GM12872 (cell line): ENCODE results near the gene KDM4B.

Experiments
- CTCF ChIP-seq: IDR thresholded peaks from 3 replicates; pipeline ENCODE4 v1.5.1; 2011; ENCODE audit warnings: low read depth, mild to moderate bottlenecking, low read length, moderate library complexity; ENCODE audit not compliant: insufficient read depth

The KDM4B gene

GRCh38 chr19:5093948-5094718 is 125.2 kb downstream of the KDM4B start:
- no peak for TF ChIP-seq CTCF

DNA sequence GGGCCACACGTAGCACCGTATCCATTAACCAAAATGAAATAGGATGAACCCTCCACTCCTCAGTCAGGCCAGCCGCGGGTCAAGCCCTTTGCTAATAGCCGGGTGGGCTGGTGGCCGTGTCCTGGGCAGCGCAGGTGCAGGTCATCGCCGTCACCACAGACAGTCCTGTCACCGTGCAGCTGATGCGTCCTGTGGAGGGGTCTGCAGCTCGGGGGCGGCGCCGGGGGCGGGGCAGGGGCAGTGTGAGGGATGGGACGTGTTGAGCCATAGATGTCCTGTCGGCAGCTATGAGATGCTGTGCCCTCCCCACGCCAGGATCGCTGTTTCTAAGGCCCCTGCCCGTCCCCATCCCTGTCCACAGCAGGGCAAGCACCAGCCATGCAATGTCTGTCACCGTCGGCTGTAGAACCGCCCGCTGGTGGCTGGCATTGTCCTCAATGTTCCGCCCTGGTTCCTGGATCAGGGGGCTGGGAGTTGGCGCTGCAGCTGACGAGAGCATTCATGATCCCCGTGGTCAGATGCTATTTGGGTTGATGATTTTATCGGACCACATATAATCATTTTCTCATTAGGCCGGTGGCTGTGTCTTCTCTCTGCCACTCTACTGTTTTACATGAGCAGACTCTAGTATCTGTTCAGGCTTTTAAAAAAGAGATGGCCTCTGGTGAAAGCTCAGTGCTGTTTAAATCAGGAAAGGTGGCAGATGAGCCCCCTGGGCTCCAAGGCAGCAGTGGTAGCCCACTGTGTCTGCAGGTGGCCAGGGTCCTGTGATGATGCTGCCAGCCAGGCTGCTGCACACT is 126.1 kb downstream of the KDM4B start:
- no peak for TF ChIP-seq CTCF

DNA sequence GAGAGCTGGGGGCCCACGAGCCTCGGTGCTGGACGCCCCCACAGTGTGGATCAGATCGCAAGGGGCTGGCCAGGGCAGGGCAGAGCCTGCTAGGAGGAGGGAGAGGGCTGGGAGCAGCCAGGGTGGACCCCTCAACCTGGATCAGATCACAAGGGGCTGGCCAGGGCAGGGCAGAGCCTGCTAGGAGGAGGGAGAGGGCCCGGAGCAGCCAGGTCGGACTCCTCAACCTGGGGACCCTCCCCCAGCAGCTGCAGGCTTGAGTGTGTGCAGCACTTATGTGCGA is 126.6 kb downstream of the KDM4B start:
- TF ChIP-seq CTCF, result no peak

GRCh38 chr19:5096536-5096935 is 127.6 kb downstream of the KDM4B start:
- no peak for TF ChIP-seq CTCF

DNA sequence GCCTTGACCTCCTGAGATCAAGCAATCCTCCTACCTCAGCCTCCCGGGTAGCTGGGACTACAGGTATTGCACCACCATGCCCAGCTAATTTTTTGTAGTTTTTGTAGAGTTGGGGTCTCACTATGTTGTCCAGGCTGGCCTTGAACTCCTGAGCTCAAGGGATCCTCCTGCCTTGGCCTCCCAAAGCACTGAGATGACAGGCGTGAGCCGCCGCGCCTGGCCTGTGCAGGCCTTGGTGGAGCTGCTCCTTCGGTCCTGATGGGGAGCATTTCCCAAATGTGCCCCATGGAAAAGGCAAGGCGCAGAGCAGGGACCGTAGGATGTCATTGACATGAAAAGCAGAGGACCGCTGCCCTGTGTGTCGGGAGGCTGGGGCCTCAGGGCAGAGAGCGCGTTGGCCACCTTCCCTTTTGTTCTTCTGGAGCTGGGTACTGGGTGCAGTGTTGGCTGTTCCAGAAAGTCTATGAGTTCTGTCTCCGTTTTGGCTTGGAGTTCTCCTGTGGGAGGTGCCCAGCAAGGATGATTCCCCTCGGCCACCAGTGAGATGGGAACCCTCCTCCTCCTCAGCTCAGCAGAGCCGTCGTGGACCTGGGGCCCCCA is 128.5 kb downstream of the KDM4B start:
- TF ChIP-seq CTCF, result no peak

- TF ChIP-seq CTCF, result no peak
Observed at GRCh38 chr19:5097959-5098623, 129.2 kb downstream of the KDM4B start.

DNA sequence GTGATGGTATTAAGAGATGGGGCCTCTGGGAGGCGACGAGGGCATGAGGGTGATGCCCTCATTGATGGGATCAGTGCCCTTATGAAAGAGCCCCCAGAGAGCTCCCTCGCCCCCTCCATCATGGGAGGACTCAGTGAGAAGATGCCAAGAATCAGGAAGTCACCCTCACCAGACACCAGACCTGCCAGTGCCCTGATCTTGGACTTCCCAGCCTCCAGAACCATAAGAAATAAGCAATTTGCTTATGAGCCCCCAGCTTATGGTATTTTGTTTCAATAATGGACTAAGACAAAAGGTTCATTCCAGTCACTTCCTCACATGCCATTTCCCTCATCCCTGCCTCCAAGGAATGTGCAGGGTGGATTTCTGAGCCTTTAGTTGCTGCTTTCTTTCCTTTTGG is 129.7 kb downstream of the KDM4B start:
- no peak for TF ChIP-seq CTCF
